ENCODE results near the gene CD200R1L.

DNA sequence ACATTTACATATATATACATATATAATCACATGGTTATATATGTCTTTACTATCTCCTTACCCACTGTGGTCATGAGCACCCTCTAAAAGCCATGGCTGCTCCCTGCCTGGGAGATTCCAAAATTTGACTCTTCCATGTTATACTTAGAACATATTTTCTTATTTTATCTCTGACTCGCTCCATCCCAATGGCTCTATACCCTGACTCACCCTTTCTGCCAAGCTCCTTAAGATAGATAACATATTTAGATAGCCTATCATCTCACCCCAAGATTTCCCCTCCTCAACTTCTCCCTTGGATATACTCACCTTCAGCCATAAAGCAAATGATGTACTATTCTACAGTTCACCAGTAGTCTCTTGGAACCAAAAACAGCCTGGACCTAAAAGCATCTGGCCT is 65.1 kb downstream of the CD200R1L start:
- TF ChIP-seq CTCF (IDR thresholded peaks at IDR 0.05 in 2 of 3, conservative IDR thresholded peaks at IDR 0.05 in 1 of 3; ENCODE audit: insufficient read depth in 2 of 3, low read depth in 1 of 3, low read length in 3 of 3) (no peak), RCOR1 (IDR thresholded peaks at IDR 0.05; ENCODE audit: borderline replicate concordance in 1 of 2, low read depth in 2 of 2, low read length in 2 of 2) (no peak), ZNF609 (CRISPR knock-in tag; IDR thresholded peaks at IDR 0.05; ENCODE audit: borderline replicate concordance) (no peak)
